ENCODE measurements around the gene CNTNAP2.

- TF ChIP-seq EZH2 (IDR thresholded peaks at IDR 0.05): no peak
- no peak for TF ChIP-seq POLR2AphosphoS5 (IDR thresholded peaks at IDR 0.05; ENCODE audit: borderline replicate concordance, low read depth, low read length)
- TF ChIP-seq FOXP2 (optimal IDR thresholded peaks at IDR 0.05; ENCODE audit: control extremely low read depth, extremely low read length, insufficient read depth): no peak
Observed at GRCh38 chr7:147563669-147564068, 1447.1 kb downstream of the CNTNAP2 start.
